Mammary epithelial cell (primary cell): Measurements from ENCODE around the gene BMERB1.

Source experiments
- CTCF ChIP-seq, 2 donors: IDR thresholded peaks in 1 of 2; conservative IDR thresholded peaks in 1 of 2; 2 replicates each; pipeline ENCODE4 v1.5.1; 2011 to 2012; ENCODE audit warnings: inconsistent platforms in 2 of 2, low read length in 2 of 2, mild to moderate bottlenecking in 2 of 2, control low read depth in 1 of 2, low read depth in 1 of 2; ENCODE audit not compliant: insufficient read depth in 1 of 2; ENCODE audit errors: extremely low read depth in 1 of 2
- EZH2 ChIP-seq: IDR thresholded peaks from 2 replicates; pipeline ENCODE4 v1.6.1; 2012; ENCODE audit warnings: low read length, inconsistent platforms, borderline replicate concordance

- TF ChIP-seq CTCF (conservative IDR thresholded peaks at IDR 0.05 in 1 of 2, IDR thresholded peaks at IDR 0.05 in 1 of 2; ENCODE audit: extremely low read depth in 1 of 2, insufficient read depth in 1 of 2, low read depth in 1 of 2, low read length in 2 of 2) (no peak), EZH2 (no peak)
Measured at GRCh38 chr16:15513156-15513555, 78.8 kb downstream of the BMERB1 start.
